GM19023 (cell line): ENCODE data around the gene CHMP4B.

Experiments
- ATAC-seq: cut with Tn5 transposase; IDR thresholded peaks from one replicate; pipeline ENCODE4 v1.9.1; 2021; ENCODE audit warnings: mild to moderate bottlenecking, moderate library complexity; ENCODE audit not compliant: unreplicated experiment

CHMP4B gene

DNA sequence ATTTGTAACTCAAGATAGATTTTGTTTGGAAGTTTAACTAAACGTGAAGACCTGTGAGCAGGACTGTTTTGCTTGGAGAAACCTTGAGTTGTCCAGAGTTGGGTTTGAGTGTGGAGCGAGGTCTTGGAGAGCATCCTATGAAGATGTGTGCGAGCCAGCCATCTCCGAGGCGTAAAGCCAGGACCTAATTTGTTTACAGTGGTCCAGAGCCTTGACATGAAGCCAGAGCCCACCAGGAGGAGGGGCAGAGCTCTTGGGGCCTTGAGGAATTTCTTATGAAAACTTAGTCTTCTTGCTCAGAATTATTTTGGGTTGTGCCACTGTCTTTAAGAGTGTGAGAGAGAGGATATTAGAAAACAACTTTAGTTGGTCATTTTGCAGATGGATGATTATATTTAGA lies 6.3 kb downstream of the CHMP4B start:
- no peak for ATAC-seq

DNA sequence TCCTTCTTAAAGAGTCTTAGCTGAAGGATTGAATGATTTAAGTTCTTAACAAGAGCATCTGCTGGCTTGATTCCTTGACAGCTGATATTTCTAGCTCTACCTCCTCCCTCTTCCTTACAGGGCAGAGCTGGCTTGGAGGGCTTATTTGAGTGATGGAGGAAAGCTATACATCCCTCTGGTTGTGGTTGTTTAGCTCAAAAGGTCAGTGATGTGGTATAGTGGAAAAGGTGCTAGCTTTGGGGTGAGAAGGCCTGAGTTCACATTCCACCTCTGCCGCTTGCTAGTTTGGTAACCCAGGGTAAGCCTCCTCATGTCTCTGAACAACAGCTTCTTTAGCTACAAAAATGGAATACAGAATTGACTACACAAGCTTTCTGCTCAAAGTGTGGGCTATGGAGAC lies 8.3 kb downstream of the CHMP4B start:
- no peak for ATAC-seq

DNA sequence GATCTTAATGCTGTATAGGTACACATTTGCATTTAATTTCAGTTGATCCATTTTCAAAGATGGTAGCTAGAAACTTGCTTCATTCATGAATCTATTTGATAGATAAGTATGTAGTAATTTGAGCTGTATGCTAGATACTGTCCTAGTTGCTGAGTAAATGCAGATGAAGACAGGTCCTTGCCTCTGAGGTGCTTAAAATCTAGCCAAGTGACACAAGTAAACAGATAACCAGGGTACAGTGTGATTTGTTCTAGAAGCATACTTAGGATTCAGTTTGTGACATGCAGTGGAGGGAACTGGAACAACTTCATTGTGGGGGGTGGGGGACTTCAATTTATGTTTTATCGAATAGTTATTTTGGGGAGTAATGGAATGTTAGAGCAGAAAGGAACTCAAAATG lies 9.2 kb downstream of the CHMP4B start:
- ATAC-seq, result no peak

DNA sequence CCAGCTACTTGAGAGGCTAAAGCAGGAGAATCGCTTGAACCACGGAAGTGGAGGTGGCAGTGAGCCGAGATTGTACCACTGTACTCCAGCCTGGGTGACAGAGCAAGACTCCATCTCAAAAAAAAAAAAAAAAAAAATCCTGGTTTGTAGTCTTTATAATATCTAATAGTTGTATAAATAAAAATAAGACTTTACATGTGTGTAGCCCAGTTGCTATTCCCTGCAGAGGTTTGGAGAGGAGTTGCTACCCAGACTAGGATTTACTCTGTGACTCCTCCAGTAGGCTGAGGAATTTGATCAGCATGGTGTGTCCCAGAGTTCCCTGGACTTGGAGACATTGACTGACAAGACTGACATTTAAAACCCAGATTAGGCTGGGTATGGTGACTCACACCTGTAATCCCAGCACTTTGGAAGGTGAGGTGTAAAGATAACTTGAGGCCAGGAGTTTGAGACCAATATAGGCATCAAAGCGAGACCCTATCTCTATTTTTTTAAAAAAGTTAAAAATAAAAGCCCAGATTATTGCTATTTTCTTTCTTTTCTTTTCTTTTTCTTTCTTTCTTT lies 10.2 kb downstream of the CHMP4B start:
- ATAC-seq, result no peak

DNA sequence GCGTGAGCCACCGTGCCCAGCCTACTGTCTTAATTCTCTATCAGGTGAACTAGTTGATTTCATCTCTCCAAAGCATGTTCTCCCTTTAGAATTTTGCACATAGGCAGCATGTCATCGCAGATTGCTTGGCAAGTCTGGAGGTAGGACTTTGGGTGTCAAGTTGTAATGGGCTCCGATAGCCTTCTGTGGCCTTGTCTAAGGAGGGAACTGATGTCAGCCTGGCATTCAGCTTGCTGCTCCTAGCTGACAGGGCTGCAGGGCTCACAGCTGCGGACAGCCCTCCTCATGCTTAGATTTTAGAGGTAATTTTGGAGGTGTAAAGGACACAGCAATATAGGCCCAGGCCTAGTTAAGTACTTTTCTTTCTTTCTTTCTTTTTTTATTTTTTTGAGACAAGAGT lies 11.3 kb downstream of the CHMP4B start:
- ATAC-seq, result no peak

DNA sequence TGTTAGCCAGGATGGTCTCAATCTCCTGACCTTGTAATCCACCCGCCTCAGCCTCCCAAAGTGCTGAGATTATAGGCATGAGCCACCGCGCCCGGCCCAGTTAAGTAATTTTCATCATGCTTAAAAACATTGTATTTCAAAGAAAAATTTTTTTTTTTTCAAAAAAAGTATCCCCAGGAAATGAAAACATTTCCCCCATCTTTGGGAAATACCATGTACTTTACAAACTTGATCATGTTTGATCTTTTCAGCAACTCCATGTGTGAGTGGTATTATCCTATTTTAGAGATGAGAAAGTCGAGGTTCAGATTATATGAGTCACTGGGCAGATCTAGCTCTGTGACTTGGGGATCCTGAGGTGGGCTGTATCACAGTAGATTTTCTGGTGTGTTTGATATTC lies 11.8 kb downstream of the CHMP4B start:
- ATAC-seq, result no peak

DNA sequence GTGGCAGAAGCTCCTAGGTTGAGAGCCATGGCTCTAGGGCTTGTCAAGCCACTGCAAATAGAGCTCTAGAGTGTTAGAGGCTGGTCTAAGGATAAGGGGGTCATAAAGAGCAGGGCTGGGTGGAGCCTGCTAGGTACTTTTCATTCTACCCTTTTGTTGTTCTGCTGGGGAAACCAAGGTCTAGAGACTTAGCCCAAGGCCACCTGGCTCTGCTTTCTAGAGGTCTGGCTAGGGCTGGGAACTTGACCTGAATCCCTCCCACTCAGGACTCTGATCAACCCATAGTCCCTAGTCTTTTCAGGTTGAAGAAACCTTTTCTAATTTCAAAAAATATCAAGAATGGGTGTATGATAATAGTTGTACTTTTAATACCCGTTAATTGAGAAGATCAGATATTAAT lies 13.7 kb downstream of the CHMP4B start:
- ATAC-seq, result no peak

DNA sequence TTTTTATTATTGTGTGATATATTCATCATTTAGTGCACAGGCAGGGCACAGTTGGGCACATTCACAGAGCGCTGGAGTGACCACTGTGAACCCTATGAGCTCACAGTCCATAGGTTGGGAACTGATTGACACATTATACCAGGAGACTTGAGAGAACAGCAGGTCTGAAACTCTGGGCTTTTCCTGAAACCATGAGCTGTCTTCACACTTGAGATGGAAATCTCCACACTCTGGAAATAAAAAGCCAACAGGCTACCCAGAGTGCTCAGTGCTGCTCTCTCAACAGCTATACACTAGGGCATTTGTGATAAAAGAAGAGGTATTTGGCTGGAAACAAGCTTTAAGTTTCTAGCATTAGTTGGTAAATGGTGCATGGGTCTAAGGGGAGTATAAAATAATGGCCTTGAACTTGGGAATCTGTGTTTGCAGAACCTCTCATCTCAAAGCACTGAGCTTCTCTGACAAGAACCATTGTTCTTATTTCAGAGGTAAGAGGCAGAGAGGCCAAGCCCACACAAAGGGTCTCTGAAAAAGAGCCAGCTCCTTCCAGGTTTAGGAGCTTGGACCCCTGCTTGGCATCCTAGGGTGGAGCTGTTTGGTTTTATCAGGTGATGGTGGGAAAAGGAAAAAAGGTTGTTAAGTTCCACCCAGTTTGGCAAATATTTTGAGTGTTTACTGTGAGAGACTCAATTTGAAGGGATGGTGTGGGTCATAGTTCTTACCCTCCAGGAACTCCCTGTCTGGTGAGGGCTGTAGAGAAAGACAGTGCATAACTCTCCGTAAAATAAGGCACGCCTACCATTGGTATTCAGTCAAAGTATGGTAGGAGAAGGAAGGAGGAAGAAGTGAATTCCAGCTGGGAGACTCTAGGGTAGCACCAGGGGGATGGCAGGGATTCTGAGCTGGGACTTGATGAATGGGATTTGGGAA lies 14.5 kb downstream of the CHMP4B start:
- no peak for ATAC-seq

DNA sequence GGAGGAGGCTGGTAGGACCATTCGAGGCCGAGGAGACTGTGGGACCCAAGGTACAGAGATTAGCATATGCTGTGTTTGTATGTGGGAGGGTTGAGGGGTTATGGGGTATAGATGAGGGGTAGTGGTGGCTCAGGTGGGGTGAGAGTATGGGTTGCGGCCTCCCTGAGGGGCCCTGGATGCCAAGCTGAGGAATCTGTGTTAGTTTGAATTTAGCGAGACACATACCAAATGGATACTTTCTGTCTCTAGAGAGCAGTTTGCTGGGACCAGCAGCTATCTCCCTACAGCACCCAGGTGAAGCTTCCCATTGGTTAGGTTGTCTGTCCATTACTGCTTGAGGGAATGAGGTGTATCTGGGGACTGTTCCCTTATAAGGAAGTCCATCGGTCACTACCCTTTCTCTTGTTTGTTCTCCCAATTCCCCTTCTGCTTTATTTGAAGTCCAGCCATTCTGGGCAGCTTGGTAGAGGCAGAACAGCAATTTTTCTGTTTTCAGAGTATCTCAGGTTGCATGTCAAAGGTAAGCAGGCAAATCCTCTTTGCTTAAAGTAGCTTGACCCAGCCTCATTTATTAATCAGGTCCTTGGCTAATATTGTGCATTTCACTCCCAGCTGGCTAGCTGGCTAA lies 15.2 kb downstream of the CHMP4B start:
- no peak for ATAC-seq

DNA sequence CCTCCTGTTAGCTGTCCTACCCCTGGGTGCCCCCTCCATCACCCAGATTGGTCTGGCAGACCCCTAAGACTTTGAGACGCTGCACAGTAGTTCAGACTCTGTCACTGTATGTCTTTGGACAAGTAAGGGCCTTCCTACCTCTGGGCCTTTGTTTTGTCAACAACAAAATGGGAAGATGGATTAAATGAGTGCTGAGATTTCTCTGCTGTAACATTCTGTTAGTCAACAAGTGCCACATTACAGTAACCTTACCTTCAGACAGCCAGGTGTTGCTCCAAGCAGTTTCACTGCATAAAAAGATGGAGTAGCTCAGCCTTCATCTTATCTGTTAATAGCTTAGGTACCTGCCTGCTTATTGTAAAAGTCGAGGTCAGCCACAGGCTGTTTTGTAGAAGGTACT lies 16.0 kb downstream of the CHMP4B start:
- no peak for ATAC-seq

DNA sequence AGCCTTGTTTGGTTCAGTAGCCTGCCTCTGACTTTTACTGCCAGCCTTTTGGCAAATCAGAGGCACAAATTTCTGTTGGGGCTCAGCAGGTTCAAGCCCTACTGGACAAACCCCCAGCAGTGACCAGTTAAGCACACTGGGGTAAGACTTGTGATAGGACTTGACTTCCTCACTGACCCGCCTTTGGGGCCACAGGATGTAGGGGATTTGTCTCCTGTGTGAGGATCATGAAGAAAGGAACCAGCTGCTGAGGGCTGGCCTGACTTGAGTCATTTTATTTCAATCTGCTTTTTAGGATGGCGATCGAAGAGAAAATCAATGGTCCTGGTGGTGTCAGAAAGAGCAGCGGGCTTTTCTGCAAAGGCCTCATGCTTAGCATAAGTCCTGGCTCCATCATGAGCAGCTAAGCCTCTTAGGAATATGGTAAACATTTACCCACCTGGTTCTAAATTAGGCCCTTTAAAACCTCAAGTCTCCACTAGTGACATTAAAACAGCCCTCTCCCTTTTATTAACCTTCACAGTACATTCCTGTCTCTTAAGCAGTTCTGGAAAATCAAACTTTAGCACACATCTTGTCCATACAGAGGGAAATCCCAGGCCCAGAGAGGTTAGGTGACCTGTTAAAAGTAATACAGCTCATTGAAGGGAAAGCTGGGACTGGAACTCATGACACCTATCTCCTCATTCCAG lies 16.6 kb downstream of the CHMP4B start:
- no peak for ATAC-seq

DNA sequence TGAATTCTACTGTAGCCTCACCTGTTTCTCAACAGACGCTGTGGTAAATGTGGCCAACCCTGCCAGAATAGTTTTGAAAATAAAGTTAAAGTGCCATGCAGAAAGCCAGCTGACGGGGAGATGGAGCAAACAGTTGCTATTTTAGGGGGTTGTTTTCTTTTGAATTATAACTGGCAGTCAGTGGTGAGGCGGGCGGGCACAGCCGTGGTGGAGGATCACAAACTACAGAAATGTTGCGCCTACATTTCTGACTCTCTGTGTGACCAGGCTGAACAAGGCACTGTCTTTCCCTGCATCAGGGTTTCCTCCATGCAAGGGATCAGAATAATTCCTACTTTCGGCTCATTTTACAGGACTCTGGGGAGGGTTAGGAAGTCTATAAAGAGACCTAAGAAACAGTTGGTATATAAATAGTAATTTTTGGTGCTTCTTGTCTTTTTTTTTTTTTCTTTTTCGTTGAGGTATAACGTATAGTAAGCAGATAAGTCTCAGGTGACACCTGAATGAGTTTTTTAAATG lies 17.2 kb downstream of the CHMP4B start:
- no peak for ATAC-seq

DNA sequence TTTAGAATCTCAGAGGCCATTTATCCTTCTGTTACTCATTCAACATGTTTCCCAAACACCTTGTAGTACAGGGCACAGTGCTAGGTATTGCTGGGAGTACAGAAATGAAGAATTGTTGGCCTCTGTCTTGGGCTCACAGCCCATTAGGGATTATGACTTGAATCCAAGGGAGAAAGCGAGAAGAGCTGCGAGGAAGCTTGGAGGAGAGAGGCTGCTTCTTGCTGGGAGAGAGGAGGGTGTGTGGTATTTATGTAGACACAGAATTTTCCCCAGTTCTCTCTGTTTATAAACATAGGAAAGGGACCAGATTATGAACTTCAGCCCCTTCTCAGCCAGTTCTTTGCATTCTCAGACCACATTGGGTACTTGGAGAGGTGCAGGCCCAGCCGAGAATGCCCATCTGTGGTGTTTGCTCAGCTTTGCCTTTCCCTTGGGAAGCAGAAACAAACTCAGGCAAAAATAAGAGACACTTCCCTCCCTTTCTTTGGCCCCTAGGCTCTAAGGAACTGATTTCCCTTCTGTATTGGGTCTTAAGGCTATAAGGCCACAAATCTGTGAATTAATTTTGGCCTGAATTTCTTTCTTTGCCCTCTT lies 17.9 kb downstream of the CHMP4B start:
- no peak for ATAC-seq

DNA sequence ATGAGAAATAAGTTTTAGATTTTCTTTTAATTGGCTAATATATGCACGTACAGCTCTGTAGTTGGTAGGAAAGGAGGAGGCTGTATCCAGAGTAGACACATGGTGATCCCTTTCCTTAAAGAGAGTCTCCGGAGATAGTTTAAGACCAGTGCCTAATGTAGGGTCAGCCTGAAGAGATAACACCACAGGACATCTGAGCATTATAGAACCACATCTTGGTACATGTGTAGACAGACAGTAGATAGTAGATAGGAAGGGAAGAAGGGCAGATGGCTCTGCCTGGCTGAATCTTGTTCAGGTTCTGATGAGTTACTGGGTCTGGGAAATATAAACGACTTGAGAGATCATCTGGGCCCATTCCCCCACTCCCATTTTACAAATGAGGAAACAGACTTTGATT lies 18.5 kb downstream of the CHMP4B start:
- no peak for ATAC-seq

DNA sequence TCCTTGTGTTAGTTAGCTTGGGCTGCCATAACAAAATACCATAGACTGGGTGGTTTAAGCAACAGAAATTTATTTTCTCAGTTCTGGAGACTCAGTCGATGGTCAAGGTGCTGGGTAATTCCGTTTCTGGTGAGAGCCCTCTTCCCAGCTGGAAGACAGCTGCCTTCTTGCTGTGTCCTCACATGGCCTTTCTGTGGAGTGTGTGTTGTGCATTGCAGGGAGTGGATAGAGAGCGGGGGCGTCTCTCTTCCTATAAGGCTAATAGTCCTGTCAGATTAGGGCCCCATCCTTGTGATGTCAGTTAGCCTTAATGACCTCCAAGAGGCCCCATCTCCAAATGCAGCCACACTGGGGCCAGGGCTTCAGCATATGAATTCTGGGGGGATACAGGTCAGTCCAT lies 19.2 kb downstream of the CHMP4B start:
- ATAC-seq, result no peak

DNA sequence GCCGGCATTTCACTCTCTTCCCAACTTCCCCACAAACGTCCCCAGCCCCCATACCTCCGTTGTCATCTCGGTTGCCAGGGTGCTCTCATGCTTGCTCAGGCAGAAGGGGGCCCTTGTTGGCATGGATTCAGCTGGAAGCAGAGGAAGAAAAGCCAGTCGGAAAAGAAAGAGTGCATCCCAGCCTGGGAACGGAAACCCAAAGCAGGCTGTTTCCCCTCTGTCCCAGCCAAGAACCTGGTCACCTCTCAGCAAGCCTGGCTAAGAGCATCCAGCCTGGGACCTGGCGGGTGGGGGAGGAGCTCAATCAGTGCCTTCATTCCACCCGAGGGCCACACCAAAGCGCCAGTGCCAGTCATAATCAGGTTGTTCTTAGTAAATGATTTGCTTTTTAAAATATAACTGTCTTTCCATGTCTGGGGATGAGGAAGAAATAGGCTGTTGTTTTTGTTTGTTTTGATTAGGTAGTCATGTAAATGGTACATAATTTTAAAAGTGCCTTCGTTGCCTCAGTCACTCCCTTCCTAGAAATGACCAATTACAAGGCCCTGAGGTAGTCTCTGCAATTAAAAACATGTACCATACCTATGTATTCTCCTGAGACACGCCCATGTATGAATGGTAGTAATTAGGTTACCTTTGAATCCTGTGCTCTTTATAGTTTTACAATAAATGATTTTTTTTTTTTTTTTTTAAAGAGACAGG lies 21.1 kb downstream of the CHMP4B start:
- ATAC-seq, result no peak

DNA sequence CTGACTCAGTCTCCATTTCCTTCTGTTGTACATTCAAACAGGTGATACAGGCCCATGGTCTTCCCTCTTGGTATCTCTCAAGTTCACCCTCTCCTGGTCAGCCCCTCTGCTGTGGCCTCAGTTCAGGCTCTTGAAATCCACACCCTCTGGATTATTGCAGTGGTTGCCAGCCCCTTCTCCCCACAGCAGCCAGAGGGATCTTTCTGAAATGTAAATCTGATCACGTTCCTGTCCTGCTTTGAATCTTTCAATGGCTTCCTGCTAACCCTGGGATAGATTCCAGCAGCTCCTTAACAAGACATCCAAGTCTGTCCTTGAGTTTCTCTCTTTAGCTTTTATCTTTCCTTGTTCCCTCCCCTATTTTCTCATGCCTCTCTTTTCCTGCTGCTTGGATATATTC lies 22.2 kb downstream of the CHMP4B start:
- ATAC-seq, result no peak

DNA sequence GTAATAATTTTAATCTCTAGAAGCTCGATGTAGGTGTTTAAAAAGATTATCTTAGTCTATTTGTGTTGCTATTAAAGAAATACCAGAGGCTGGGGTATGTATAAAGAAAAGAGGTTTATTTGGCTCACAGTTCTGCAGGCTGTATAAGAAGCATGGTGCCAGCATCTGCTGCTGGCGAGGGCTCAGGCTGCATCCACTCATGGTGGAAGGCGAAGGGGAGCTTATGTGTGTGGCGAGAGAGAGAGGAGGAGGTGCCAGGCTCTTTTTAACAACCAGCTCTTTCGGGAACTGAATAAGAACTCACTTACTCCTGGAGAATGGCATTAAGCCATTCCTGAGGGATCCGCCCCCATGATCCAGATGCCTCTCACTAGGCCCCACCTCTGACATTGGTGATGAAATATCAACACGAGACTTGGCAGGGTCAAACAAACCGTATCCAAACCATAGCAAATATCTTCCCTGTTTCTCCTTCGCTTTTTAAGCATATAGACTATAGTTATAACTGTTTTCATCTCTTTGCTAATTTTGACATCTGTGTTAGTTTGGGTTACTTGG lies 24.5 kb downstream of the CHMP4B start:
- no peak for ATAC-seq

DNA sequence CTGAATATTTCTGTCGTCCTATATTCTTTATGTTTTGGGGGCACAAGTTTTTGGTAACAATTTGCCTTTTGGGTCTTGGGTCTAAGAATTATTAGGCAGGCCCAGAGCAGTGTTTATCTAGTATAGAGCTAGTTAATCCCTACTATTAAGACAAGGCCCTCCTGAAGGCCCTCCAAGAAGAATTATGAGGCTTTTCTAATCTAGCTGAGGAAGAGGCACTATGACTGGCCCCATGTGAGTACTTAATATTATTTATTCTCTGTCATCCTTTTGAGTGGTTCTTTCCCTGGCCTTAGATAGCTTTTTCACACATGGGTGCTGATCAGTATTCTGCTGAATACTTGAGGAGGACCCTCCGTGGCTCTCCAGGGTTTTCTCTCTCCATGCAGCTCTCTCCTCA lies 25.1 kb downstream of the CHMP4B start:
- ATAC-seq, result no peak
